Measurements from ENCODE around the gene PTPN6.

The PTPN6 gene

GRCh38 chr12:6978611-6979011, 27.5 kb downstream of the PTPN6 start:
- peaks cover 29% of the 10 kb centered on the region for H3F3A ChIP-seq (ENCODE audit: insufficient read depth, low read length)
- H3K36me3 ChIP-seq (replicated peaks; ENCODE audit: insufficient read depth, low read length): 0 out of 2 replicates have a peak, but pooled peaks cover 7% of the 10 kb centered on the region
- H3K9ac ChIP-seq (ENCODE audit: low read length): no peak overlapping the region
- TF ChIP-seq EZH2 (optimal IDR thresholded peaks at IDR 0.05; ENCODE audit: low read depth, low read length) (no peak), CTCF (IDR thresholded peaks at IDR 0.05; ENCODE audit: low read length) (no peak), EZH2phosphoT487 (IDR thresholded peaks at IDR 0.05; ENCODE audit: low read length) (no peak)
- H3K4me3 ChIP-seq (ENCODE audit: low read length): no peak overlapping the region
- H4K20me1 ChIP-seq (ENCODE audit: insufficient read depth, low read length): no peaks in the 10 kb centered on the region
- H3K4me2 ChIP-seq (ENCODE audit: low read depth, low read length): no peak overlapping the region
- H3K27ac ChIP-seq (ENCODE audit: low read length): peak overlapping the region; percentile 9; the same call in 1 of the 2 replicates
- H3K9me2 ChIP-seq (replicated peaks; ENCODE audit: insufficient read depth, low read length): no peaks in the 10 kb centered on the region
- DNase-seq: peak; percentile 35
- peaks cover 34% of the 10 kb centered on the region for H3K4me1 ChIP-seq (ENCODE audit: low read length)
- no peaks in the 10 kb centered on the region for H3K9me3 ChIP-seq (replicated peaks; ENCODE audit: insufficient read depth, low read length)
- H2AFZ ChIP-seq (ENCODE audit: low read length): no peak overlapping the region
- H3K79me2 ChIP-seq (ENCODE audit: low read length): peaks cover 27% of the 10 kb centered on the region
- no peaks in the 10 kb centered on the region for H3K27me3 ChIP-seq (replicated peaks; ENCODE audit: insufficient read depth, low read length)

GRCh38 chr12:6979021-6979420, 27.9 kb downstream of the PTPN6 start:
- DNase-seq: no peak
- Histone ChIP-seq H3K27me3 (replicated peaks; ENCODE audit: insufficient read depth, low read length) (no peaks in the 10 kb centered on the region), H3K27ac (ENCODE audit: low read length) (no peak overlapping the region), H3K4me3 (ENCODE audit: low read length) (no peak overlapping the region), H3F3A (ENCODE audit: insufficient read depth, low read length) (peaks cover 25% of the 10 kb centered on the region), H2AFZ (ENCODE audit: low read length) (no peak overlapping the region), H3K9ac (ENCODE audit: low read length) (no peak overlapping the region), H3K9me2 (replicated peaks; ENCODE audit: insufficient read depth, low read length) (no peaks in the 10 kb centered on the region), H3K36me3 (replicated peaks; ENCODE audit: insufficient read depth, low read length) (0 out of 2 replicates have a peak, but pooled peaks cover 7% of the 10 kb centered on the region), H3K79me2 (ENCODE audit: low read length) (peaks cover 23% of the 10 kb centered on the region), H4K20me1 (ENCODE audit: insufficient read depth, low read length) (no peaks in the 10 kb centered on the region), H3K4me2 (ENCODE audit: low read depth, low read length) (no peak overlapping the region), H3K9me3 (replicated peaks; ENCODE audit: insufficient read depth, low read length) (no peaks in the 10 kb centered on the region), H3K4me1 (ENCODE audit: low read length) (peaks cover 30% of the 10 kb centered on the region)
- TF ChIP-seq CTCF (IDR thresholded peaks at IDR 0.05; ENCODE audit: low read length): no peak
- TF ChIP-seq EZH2phosphoT487 (IDR thresholded peaks at IDR 0.05; ENCODE audit: low read length): no peak
- no peak for TF ChIP-seq EZH2 (optimal IDR thresholded peaks at IDR 0.05; ENCODE audit: low read depth, low read length)

- DNase-seq: no peak
- Histone ChIP-seq H3K4me1 (ENCODE audit: low read length) (peaks cover 25% of the 10 kb centered on the region), H3F3A (ENCODE audit: insufficient read depth, low read length) (peaks cover 20% of the 10 kb centered on the region), H3K27me3 (replicated peaks; ENCODE audit: insufficient read depth, low read length) (no peaks in the 10 kb centered on the region), H3K9ac (ENCODE audit: low read length) (no peak overlapping the region), H3K4me2 (ENCODE audit: low read depth, low read length) (no peak overlapping the region), H3K79me2 (ENCODE audit: low read length) (peaks cover 18% of the 10 kb centered on the region), H3K36me3 (replicated peaks; ENCODE audit: insufficient read depth, low read length) (0 out of 2 replicates have a peak, but pooled peaks cover 7% of the 10 kb centered on the region), H3K9me2 (replicated peaks; ENCODE audit: insufficient read depth, low read length) (no peaks in the 10 kb centered on the region), H3K27ac (ENCODE audit: low read length) (no peak overlapping the region), H3K9me3 (replicated peaks; ENCODE audit: insufficient read depth, low read length) (no peaks in the 10 kb centered on the region), H3K4me3 (ENCODE audit: low read length) (no peak overlapping the region), H4K20me1 (ENCODE audit: insufficient read depth, low read length) (no peaks in the 10 kb centered on the region), H2AFZ (ENCODE audit: low read length) (no peak overlapping the region)
- TF ChIP-seq EZH2phosphoT487 (IDR thresholded peaks at IDR 0.05; ENCODE audit: low read length): no peak
- TF ChIP-seq CTCF (IDR thresholded peaks at IDR 0.05; ENCODE audit: low read length): no peak
- no peak for TF ChIP-seq EZH2 (optimal IDR thresholded peaks at IDR 0.05; ENCODE audit: low read depth, low read length)
These were observed 28.3 kb downstream of the PTPN6 start for GRCh38 chr12:6979453-6979852.
